OCI-LY1 (cell line): ENCODE data around the gene NCOR2.

Experiments used
- H2AFZ ChIP-seq: fragments of 200-600 bp; sonication (generic), shearing (Covaris generic); 2 replicates; pipeline ENCODE4 v1.6.0; 2014; ENCODE audit warnings: antibody characterized with exemption, mild to moderate bottlenecking, low read length
- H3F3A ChIP-seq: fragments of 200-600 bp; sonication (generic), shearing (Covaris generic); 2 replicates; pipeline ENCODE4 v1.6.0; 2014; ENCODE audit warnings: mild to moderate bottlenecking, antibody characterized with exemption, low read length, moderate library complexity; ENCODE audit not compliant: insufficient read depth
- H3K27ac ChIP-seq: fragments of 200-600 bp; sonication (generic); 2 replicates; pipeline ENCODE4 v1.5.1; 2014; ENCODE audit warnings: low read length, mixed run types, mild to moderate bottlenecking, low read depth; ENCODE audit not compliant: poor library complexity, severe bottlenecking
- H3K27me3 ChIP-seq: fragments of 200-600 bp; sonication (generic); 2 replicates; pipeline ENCODE4 v1.6.0; 2014; ENCODE audit warnings: antibody characterized with exemption, mild to moderate bottlenecking, low read length, moderate library complexity; ENCODE audit not compliant: insufficient read depth
- H3K36me3 ChIP-seq: fragments of 200-600 bp; sonication (generic); 2 replicates; pipeline ENCODE4 v1.6.1; 2014; ENCODE audit warnings: mild to moderate bottlenecking, antibody characterized with exemption, low read length, moderate library complexity, mixed read lengths; ENCODE audit not compliant: insufficient read depth
- H3K4me1 ChIP-seq: fragments of 200-600 bp; sonication (generic); 2 replicates; pipeline ENCODE4 v1.5.1; 2014; ENCODE audit warnings: mild to moderate bottlenecking, low read length, moderate library complexity; ENCODE audit not compliant: insufficient read depth, severe bottlenecking
- H3K4me2 ChIP-seq: fragments of 200-600 bp; sonication (generic), shearing (Covaris generic); 2 replicates; pipeline ENCODE4 v1.6.1; 2014; ENCODE audit warnings: low read length
- H3K4me3 ChIP-seq: fragments of 200-600 bp; sonication (generic); 2 replicates; pipeline ENCODE4 v1.5.1; 2014; ENCODE audit warnings: low read length, low read depth, mild to moderate bottlenecking, mixed read lengths; ENCODE audit not compliant: poor library complexity, severe bottlenecking
- H3K79me2 ChIP-seq: fragments of 200-600 bp; shearing (Covaris generic); 2 replicates; pipeline ENCODE4 v1.6.1; 2016; ENCODE audit warnings: mixed run types, low read length, mixed read lengths; ENCODE audit not compliant: insufficient read depth
- H3K9ac ChIP-seq: fragments of 200-600 bp; sonication (generic), shearing (Covaris generic); 2 replicates; pipeline ENCODE4 v1.6.1; 2014; ENCODE audit warnings: mild to moderate bottlenecking, low read length, mixed read lengths
- H3K9me2 ChIP-seq: fragments of 200-600 bp; sonication (generic), shearing (Covaris generic); 2 replicates; pipeline ENCODE4 v1.6.1; 2014; ENCODE audit warnings: low read depth, mild to moderate bottlenecking, low read length, mixed read lengths
- H3K9me3 ChIP-seq: fragments of 200-600 bp; shearing (Covaris generic); 2 replicates; pipeline ENCODE4 v1.6.1; 2014; ENCODE audit warnings: low read length, mixed read lengths
- H4K20me1 ChIP-seq: fragments of 200-600 bp; sonication (generic), shearing (Covaris generic); 2 replicates; pipeline ENCODE4 v1.6.0; 2016; ENCODE audit warnings: mild to moderate bottlenecking, low read length; ENCODE audit not compliant: insufficient read depth
- EZH2 ChIP-seq: fragments of 200-600 bp; sonication (generic), shearing (Covaris generic); IDR thresholded peaks from 2 replicates; pipeline ENCODE4 v1.8.0; 2017; ENCODE audit warnings: borderline replicate concordance, mixed run types, mild to moderate bottlenecking, antibody characterized with exemption, low read length, moderate library complexity, mixed read lengths
- TF ChIP-seq, protein P1 (sequence below): fragments of 200-600 bp; sonication (generic), shearing (Covaris generic); IDR thresholded peaks from 2 replicates; pipeline ENCODE4 v1.5.1; 2017; ENCODE audit warnings: mild to moderate bottlenecking, antibody characterized with exemption, low read length, moderate library complexity, mixed read lengths

NCOR2 gene

DNA sequence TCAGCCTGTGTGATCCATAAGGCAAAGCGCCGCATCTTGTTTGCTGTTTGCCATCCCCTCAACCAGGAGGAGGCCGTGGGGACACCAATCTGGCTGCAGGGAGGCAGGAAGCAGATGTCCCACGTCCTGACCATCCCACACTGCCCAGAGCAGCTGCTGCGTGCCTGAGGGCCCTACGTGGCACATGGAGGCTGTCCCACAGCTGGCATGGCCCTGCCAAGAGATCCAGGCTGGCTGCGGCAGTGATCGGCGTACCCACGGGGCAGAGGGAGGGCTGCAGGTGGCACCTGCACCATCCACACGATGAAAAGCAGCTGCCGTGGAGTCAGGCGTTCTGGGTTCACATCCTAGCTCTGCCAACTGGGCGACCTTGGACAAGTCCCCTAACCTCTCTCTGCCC, 42.0 kb downstream of the NCOR2 start:
- Histone ChIP-seq H4K20me1 (no peaks in the 10 kb centered on the region), H3K27ac (no peak overlapping the region), H3K36me3 (no peaks in the 10 kb centered on the region; the same call in 1 of the 2 replicates), H2AFZ (no peak overlapping the region), H3F3A (no peaks in the 10 kb centered on the region), H3K9me2 (no peaks in the 10 kb centered on the region), H3K4me3 (no peak overlapping the region), H3K9me3 (no peaks in the 10 kb centered on the region), H3K27me3 (no peaks in the 10 kb centered on the region), H3K4me2 (no peak overlapping the region), H3K4me1 (no peaks in the 10 kb centered on the region), H3K9ac (no peak overlapping the region), H3K79me2 (no peaks in the 10 kb centered on the region)
- no peak for TF ChIP-seq EZH2

DNA sequence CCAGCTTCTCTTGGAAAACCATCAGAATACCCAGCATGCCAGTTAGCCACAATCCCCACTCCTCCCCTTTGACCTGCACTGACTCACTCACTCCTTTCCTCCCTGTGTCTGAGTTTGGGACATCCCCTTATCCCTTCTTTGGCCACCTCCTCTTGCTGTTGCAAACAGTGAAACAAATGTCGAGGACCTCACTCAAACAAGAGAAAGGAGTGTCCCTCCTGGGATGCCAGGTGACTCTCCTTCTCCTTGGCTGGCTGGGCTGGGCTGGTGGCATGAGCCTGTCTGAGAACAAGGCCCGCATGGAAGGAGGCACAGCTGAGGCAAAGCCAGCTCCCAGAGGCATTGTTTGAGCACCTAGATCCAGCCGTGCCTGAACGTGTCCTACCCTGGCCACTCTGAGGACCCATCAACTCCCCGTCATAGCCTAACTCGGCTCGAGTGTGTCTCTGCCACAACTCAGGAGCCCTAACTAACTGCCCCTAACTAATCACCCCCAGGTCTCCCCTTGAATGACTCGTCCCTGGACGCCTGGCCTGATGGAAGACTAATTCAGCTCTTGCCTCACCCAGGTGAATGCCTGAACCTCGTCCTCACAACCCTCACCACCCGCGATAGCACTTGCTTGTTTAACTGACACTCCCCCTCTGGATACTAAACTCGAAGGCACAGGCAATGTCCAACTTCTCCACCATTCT, 43.0 kb downstream of the NCOR2 start:
- no peak overlapping the region for H3K9ac ChIP-seq
- TF ChIP-seq EZH2, result no peak
- TF ChIP-seq, protein P1, sequence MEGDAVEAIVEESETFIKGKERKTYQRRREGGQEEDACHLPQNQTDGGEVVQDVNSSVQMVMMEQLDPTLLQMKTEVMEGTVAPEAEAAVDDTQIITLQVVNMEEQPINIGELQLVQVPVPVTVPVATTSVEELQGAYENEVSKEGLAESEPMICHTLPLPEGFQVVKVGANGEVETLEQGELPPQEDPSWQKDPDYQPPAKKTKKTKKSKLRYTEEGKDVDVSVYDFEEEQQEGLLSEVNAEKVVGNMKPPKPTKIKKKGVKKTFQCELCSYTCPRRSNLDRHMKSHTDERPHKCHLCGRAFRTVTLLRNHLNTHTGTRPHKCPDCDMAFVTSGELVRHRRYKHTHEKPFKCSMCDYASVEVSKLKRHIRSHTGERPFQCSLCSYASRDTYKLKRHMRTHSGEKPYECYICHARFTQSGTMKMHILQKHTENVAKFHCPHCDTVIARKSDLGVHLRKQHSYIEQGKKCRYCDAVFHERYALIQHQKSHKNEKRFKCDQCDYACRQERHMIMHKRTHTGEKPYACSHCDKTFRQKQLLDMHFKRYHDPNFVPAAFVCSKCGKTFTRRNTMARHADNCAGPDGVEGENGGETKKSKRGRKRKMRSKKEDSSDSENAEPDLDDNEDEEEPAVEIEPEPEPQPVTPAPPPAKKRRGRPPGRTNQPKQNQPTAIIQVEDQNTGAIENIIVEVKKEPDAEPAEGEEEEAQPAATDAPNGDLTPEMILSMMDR, result no peak
- no peaks in the 10 kb centered on the region for H3K4me1 ChIP-seq
- H3K4me3 ChIP-seq, result no peak overlapping the region
- H4K20me1 ChIP-seq, result no peaks in the 10 kb centered on the region
- no peak overlapping the region for H3K4me2 ChIP-seq
- H3K36me3 ChIP-seq, result no peaks in the 10 kb centered on the region
- H3K79me2 ChIP-seq, result no peaks in the 10 kb centered on the region
- no peaks in the 10 kb centered on the region for H3K9me2 ChIP-seq
- no peaks in the 10 kb centered on the region for H3K9me3 ChIP-seq
- no peak overlapping the region for H2AFZ ChIP-seq
- no peaks in the 10 kb centered on the region for H3F3A ChIP-seq
- no peak overlapping the region for H3K27ac ChIP-seq
- no peaks in the 10 kb centered on the region for H3K27me3 ChIP-seq

DNA sequence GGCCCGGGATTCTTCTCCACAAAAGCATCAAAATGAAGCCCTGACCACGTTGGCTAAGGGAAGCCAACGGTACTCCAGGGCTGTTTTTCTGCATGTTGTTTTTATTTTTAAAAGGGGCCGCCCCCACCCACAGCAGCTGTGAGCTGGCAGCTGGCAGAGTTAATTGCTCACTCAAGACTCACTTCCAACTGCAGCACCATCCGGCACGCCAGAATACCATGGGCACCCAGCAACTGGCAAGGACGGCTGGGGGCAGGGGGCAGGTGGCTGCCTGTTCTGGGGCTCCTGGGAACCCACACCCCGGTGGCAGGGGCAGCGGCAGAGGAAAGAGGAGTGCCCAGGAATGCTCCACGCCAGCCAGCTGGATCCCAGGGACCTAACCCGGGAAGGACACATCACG, 44.3 kb downstream of the NCOR2 start:
- H2AFZ ChIP-seq, result no peak overlapping the region
- no peak overlapping the region for H3K4me3 ChIP-seq
- no peaks in the 10 kb centered on the region for H3K36me3 ChIP-seq
- H3K27me3 ChIP-seq, result no peaks in the 10 kb centered on the region
- TF ChIP-seq EZH2, result no peak
- TF ChIP-seq, protein P1, result no peak
- no peak overlapping the region for H3K4me2 ChIP-seq
- no peaks in the 10 kb centered on the region for H3K9me2 ChIP-seq
- no peaks in the 10 kb centered on the region for H3K79me2 ChIP-seq
- no peaks in the 10 kb centered on the region for H3K4me1 ChIP-seq
- H3K27ac ChIP-seq, result no peak overlapping the region
- no peaks in the 10 kb centered on the region for H3F3A ChIP-seq
- no peaks in the 10 kb centered on the region for H3K9me3 ChIP-seq
- no peak overlapping the region for H3K9ac ChIP-seq
- H4K20me1 ChIP-seq, result no peaks in the 10 kb centered on the region

DNA sequence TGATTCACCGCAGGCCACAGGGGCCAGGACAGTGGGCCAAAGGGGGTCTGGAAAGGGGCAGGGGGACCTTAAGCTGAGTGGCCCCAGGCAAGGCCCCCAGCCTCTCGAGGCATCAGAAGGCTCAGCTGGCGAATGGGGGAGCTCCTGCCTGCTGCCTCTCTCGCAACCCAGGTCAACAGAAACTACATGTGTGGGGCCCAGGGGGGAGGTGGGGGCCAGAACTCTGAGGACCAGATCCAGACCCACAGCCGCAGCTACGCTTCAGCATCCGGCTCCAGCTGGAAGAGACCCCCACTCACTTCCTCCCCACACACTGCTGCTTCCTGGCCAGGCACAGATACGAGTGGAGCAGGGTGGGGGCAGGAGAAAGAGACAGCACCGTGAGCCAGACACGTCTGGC, 46.5 kb downstream of the NCOR2 start:
- H3K27me3 ChIP-seq, result no peaks in the 10 kb centered on the region
- H3K4me3 ChIP-seq, result no peak overlapping the region
- H4K20me1 ChIP-seq, result no peaks in the 10 kb centered on the region
- H3K4me2 ChIP-seq, result no peak overlapping the region
- H3F3A ChIP-seq, result no peaks in the 10 kb centered on the region
- no peak overlapping the region for H3K9ac ChIP-seq
- no peak overlapping the region for H2AFZ ChIP-seq
- H3K4me1 ChIP-seq, result no peaks in the 10 kb centered on the region
- no peaks in the 10 kb centered on the region for H3K36me3 ChIP-seq
- H3K9me2 ChIP-seq, result no peaks in the 10 kb centered on the region
- H3K9me3 ChIP-seq, result no peaks in the 10 kb centered on the region
- no peak overlapping the region for H3K27ac ChIP-seq
- H3K79me2 ChIP-seq, result no peaks in the 10 kb centered on the region
- no peak for TF ChIP-seq EZH2
- TF ChIP-seq, protein P1, result no peak
